CD4-positive, CD25-positive, alpha-beta regulatory T cell (primary cell): ENCODE measurements around the gene THSD7A. TPM values are rescaled to one million over a fixed set of nuclear protein-coding genes. Genes with fewer than 3 reads are reported as not detected.

Experiments used
- ATAC-seq, 2 donors: fragments of 150-1000 bp; cut with Tn5 transposase; one replicate each; pipeline ENCODE4 v1.10.0; 2021; ENCODE audit warnings: low read depth in 2 of 2, moderate number of reproducible peaks in 2 of 2, moderate library complexity in 1 of 2
- DNase-seq, 3 donors: peaks; one replicate each; pipeline versions ENCODE4 v3.0.0 to v3.0.0-alpha.2; 2012 to 2022; ENCODE audit warnings: mixed read lengths in 1 of 3
- H3K27ac ChIP-seq: one replicate; pipeline ENCODE4 v1.7.0; 2013; ENCODE audit warnings: mild to moderate bottlenecking, low read length; ENCODE audit not compliant: insufficient read depth, poor library complexity, severe bottlenecking
- H3K27me3 ChIP-seq: one replicate; pipeline ENCODE4 v1.7.0; 2013; ENCODE audit warnings: low read length; ENCODE audit not compliant: control insufficient read depth, insufficient read depth
- H3K36me3 ChIP-seq: one replicate; pipeline ENCODE4 v1.7.0; 2013; ENCODE audit warnings: mild to moderate bottlenecking, low read length, moderate library complexity; ENCODE audit not compliant: control insufficient read depth, insufficient read depth
- H3K4me1 ChIP-seq: 2 replicates; pipeline ENCODE4 v1.7.0; 2013; ENCODE audit warnings: mild to moderate bottlenecking, low read length; ENCODE audit not compliant: insufficient read depth, control insufficient read depth, poor library complexity, severe bottlenecking
- H3K4me3 ChIP-seq: one replicate; pipeline ENCODE4 v1.7.0; 2013; ENCODE audit warnings: low read depth, mild to moderate bottlenecking, low read length, moderate library complexity
- H3K9me3 ChIP-seq, 2 experiments: 1 replicate in 1 of 2; 2 replicates in 1 of 2; pipeline ENCODE4 v1.7.0; 2013; ENCODE audit warnings: low read length in 2 of 2, mild to moderate bottlenecking in 1 of 2, moderate library complexity in 1 of 2; ENCODE audit not compliant: control insufficient read depth in 2 of 2
- H3K27ac Mint-ChIP-seq, 3 donors: one replicate each; pipeline ENCODE4 v1.8.0; 2020 to 2022; ENCODE audit warnings: mild to moderate bottlenecking in 3 of 3, mixed read lengths in 3 of 3, moderate library complexity in 2 of 3
- H3K27me3 Mint-ChIP-seq: one replicate; pipeline ENCODE4 v1.8.0; 2022; ENCODE audit warnings: mild to moderate bottlenecking, mixed read lengths
- H3K36me3 Mint-ChIP-seq: one replicate; pipeline ENCODE4 v1.8.0; 2020; ENCODE audit warnings: mixed read lengths
- H3K4me1 Mint-ChIP-seq, 4 donors: one replicate each; pipeline ENCODE4 v1.8.0; 2020 to 2022; ENCODE audit warnings: mixed read lengths in 4 of 4, mild to moderate bottlenecking in 1 of 4
- H3K4me3 Mint-ChIP-seq, 4 donors: one replicate each; pipeline ENCODE4 v1.8.0; 2020 to 2022; ENCODE audit warnings: mild to moderate bottlenecking in 4 of 4, mixed read lengths in 4 of 4, moderate library complexity in 3 of 4
- H3K9me3 Mint-ChIP-seq, 7 donors: one replicate each; pipeline ENCODE4 v1.8.0; 2020 to 2022; ENCODE audit warnings: mixed read lengths in 7 of 7, mild to moderate bottlenecking in 3 of 7, moderate library complexity in 2 of 7
- polyA plus RNA-seq, 4 donors: library from polyadenylated mRNA; unstranded; fragments of 300-500 nt; fragmentation: Illumina TruSeq; gene quantifications; one replicate each; pipeline ENCODE4 v1.2.3, GENCODE V29; 2021
- total RNA-seq: library from RNA; stranded (reverse); gene quantifications from one replicate; pipeline ENCODE4 v1.2.3, GENCODE V29; 2022

The THSD7A gene
- total and polyA plus RNA-seq, 5 donors from 2014 or later = 0.02 TPM; not detected in 4

- no peaks in the 10 kb centered on the region for H3K27me3 Mint-ChIP-seq
- ATAC-seq = no peak
- no peak overlapping the region for H3K4me3 Mint-ChIP-seq
- no peaks in the 10 kb centered on the region for H3K36me3 ChIP-seq
- H3K27ac ChIP-seq = no peak overlapping the region
- DNase-seq = no peak
- H3K27ac Mint-ChIP-seq = no peak overlapping the region
- no peaks in the 10 kb centered on the region for H3K36me3 Mint-ChIP-seq
- no peaks in the 10 kb centered on the region for H3K9me3 ChIP-seq
- no peaks in the 10 kb centered on the region for H3K4me1 ChIP-seq
- no peaks in the 10 kb centered on the region for H3K4me1 Mint-ChIP-seq
- no peak overlapping the region for H3K4me3 ChIP-seq
- H3K27me3 ChIP-seq = no peaks in the 10 kb centered on the region
- H3K9me3 Mint-ChIP-seq = peaks cover 0 to 1% (median 0%) of the 10 kb centered on the region in 7 donors
Observed at GRCh38 chr7:11620406-11621253, 211.4 kb downstream of the THSD7A start.

- H3K4me3 ChIP-seq = no peak overlapping the region
- H3K9me3 ChIP-seq = no peaks in the 10 kb centered on the region
- H3K36me3 ChIP-seq = no peaks in the 10 kb centered on the region
- ATAC-seq (no peak), DNase-seq (no peak)
- no peaks in the 10 kb centered on the region for H3K4me1 ChIP-seq
- Mint-ChIP-seq H3K4me1 (no peaks in the 10 kb centered on the region), H3K27me3 (no peaks in the 10 kb centered on the region), H3K4me3 (no peak overlapping the region), H3K36me3 (no peaks in the 10 kb centered on the region), H3K9me3 (peaks cover 0 to 5% (median 0%) of the 10 kb centered on the region in 7 donors), H3K27ac (no peak overlapping the region)
- H3K27me3 ChIP-seq = no peaks in the 10 kb centered on the region
- H3K27ac ChIP-seq = no peak overlapping the region
Observed at GRCh38 chr7:11616466-11616865, 215.5 kb downstream of the THSD7A start.

GRCh38 chr7:11615174-11615573 lies 216.8 kb downstream of the THSD7A start:
- no peaks in the 10 kb centered on the region for H3K27me3 Mint-ChIP-seq
- Histone ChIP-seq H3K27ac (no peak overlapping the region), H3K36me3 (no peaks in the 10 kb centered on the region), H3K27me3 (no peaks in the 10 kb centered on the region), H3K4me1 (no peaks in the 10 kb centered on the region), H3K9me3 (no peaks in the 10 kb centered on the region), H3K4me3 (no peak overlapping the region)
- H3K4me1 Mint-ChIP-seq = no peaks in the 10 kb centered on the region
- H3K27ac Mint-ChIP-seq = no peak overlapping the region
- no peaks in the 10 kb centered on the region for H3K36me3 Mint-ChIP-seq
- peaks cover 0 to 5% (median 0%) of the 10 kb centered on the region in 7 donors for H3K9me3 Mint-ChIP-seq
- no peak overlapping the region for H3K4me3 Mint-ChIP-seq
- no peak for ATAC-seq
- no peak for DNase-seq

- Mint-ChIP-seq H3K9me3 (peaks cover 0 to 5% (median 1%) of the 10 kb centered on the region in 7 donors), H3K27me3 (no peaks in the 10 kb centered on the region), H3K36me3 (no peaks in the 10 kb centered on the region), H3K27ac (no peak overlapping the region), H3K4me1 (no peaks in the 10 kb centered on the region), H3K4me3 (no peak overlapping the region)
- no peaks in the 10 kb centered on the region for H3K27me3 ChIP-seq
- H3K9me3 ChIP-seq = no peaks in the 10 kb centered on the region
- no peak for ATAC-seq
- no peak overlapping the region for H3K27ac ChIP-seq
- no peak overlapping the region for H3K4me3 ChIP-seq
- no peaks in the 10 kb centered on the region for H3K4me1 ChIP-seq
- no peaks in the 10 kb centered on the region for H3K36me3 ChIP-seq
- DNase-seq = no peak
Observed at GRCh38 chr7:11613292-11613930, 218.6 kb downstream of the THSD7A start.

- Histone ChIP-seq H3K27me3 (no peaks in the 10 kb centered on the region), H3K4me3 (no peak overlapping the region), H3K9me3 (no peaks in the 10 kb centered on the region), H3K4me1 (no peaks in the 10 kb centered on the region), H3K36me3 (no peaks in the 10 kb centered on the region), H3K27ac (no peak overlapping the region)
- no peaks in the 10 kb centered on the region for H3K27me3 Mint-ChIP-seq
- no peak for ATAC-seq
- no peak overlapping the region for H3K27ac Mint-ChIP-seq
- peaks cover 0 to 5% (median 1%) of the 10 kb centered on the region in 7 donors for H3K9me3 Mint-ChIP-seq
- DNase-seq = no peak
- no peak overlapping the region for H3K4me3 Mint-ChIP-seq
- no peaks in the 10 kb centered on the region for H3K4me1 Mint-ChIP-seq
- no peaks in the 10 kb centered on the region for H3K36me3 Mint-ChIP-seq
Observed at GRCh38 chr7:11612737-11613136, 219.3 kb downstream of the THSD7A start.

- H3K4me3 ChIP-seq = no peak overlapping the region
- Mint-ChIP-seq H3K27ac (no peak overlapping the region), H3K4me3 (no peak overlapping the region), H3K36me3 (no peaks in the 10 kb centered on the region), H3K27me3 (no peaks in the 10 kb centered on the region), H3K9me3 (peaks cover 0 to 5% (median 0%) of the 10 kb centered on the region in 7 donors), H3K4me1 (no peaks in the 10 kb centered on the region)
- no peak overlapping the region for H3K27ac ChIP-seq
- H3K27me3 ChIP-seq = no peaks in the 10 kb centered on the region
- H3K4me1 ChIP-seq = no peaks in the 10 kb centered on the region
- no peaks in the 10 kb centered on the region for H3K9me3 ChIP-seq
- no peaks in the 10 kb centered on the region for H3K36me3 ChIP-seq
- ATAC-seq (no peak), DNase-seq (no peak)
Observed at GRCh38 chr7:11609096-11609670, 222.8 kb downstream of the THSD7A start.

GRCh38 chr7:11607686-11608085 lies 224.3 kb downstream of the THSD7A start:
- no peak overlapping the region for H3K4me3 Mint-ChIP-seq
- peaks cover 0 to 5% (median 0%) of the 10 kb centered on the region in 7 donors for H3K9me3 Mint-ChIP-seq
- no peaks in the 10 kb centered on the region for H3K36me3 Mint-ChIP-seq
- no peaks in the 10 kb centered on the region for H3K4me1 ChIP-seq
- no peak overlapping the region for H3K27ac Mint-ChIP-seq
- no peaks in the 10 kb centered on the region for H3K4me1 Mint-ChIP-seq
- H3K36me3 ChIP-seq = no peaks in the 10 kb centered on the region
- no peak overlapping the region for H3K27ac ChIP-seq
- no peaks in the 10 kb centered on the region for H3K9me3 ChIP-seq
- ATAC-seq = no peak
- DNase-seq = no peak
- H3K27me3 Mint-ChIP-seq = no peaks in the 10 kb centered on the region
- H3K4me3 ChIP-seq = no peak overlapping the region
- no peaks in the 10 kb centered on the region for H3K27me3 ChIP-seq
